Mononuclear cell (primary cell): Measurements from ENCODE around the gene BSND. TPM values are rescaled to one million over a fixed set of nuclear protein-coding genes. Genes with fewer than 3 reads are reported as not detected.

Experiments used
- H3K27me3 ChIP-seq: 2 replicates; pipeline ENCODE4 v1.6.0; 2011; ENCODE audit warnings: low read length, control low read depth; ENCODE audit not compliant: insufficient read depth
- H3K4me1 ChIP-seq: 2 replicates; pipeline ENCODE4 v1.5.1; 2011; ENCODE audit warnings: mild to moderate bottlenecking, low read length, control low read depth; ENCODE audit not compliant: insufficient read depth
- H3K4me3 ChIP-seq: 2 replicates; pipeline ENCODE4 v1.5.1; 2011; ENCODE audit warnings: mild to moderate bottlenecking, low read length, moderate library complexity
- H3K9me3 ChIP-seq: 2 replicates; pipeline ENCODE4 v1.5.1; 2011; ENCODE audit warnings: low read depth, mild to moderate bottlenecking, control low read depth, low read length
- total RNA-seq: library from RNA; depleted of rRNA; stranded (reverse); fragments of >200 nt; gene quantifications from one replicate; pipeline ENCODE4 v1.2.3, GENCODE V29; 2012

Gene BSND
- total RNA-seq, 1 donor = not detected

DNA sequence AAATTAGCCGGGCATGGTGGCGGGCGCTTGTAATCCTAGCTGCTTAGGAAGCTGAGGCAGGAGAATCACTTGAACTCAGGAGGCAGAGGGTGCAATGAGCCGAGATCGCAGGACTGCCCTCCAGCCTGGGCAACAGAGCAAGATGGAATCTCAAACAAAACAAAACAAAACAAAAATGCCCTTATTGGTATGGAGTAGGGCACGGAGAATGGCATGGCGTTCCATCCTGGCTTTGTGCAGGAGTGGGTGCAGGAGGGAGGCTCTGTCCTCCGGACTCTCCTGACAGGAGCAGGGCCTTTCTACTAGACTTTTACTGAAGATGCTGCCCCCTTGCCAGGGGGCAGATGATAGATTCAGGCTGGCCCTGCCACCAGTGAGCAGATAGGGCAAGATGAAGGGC is 17.3 kb upstream of the BSND start:
- H3K4me3 ChIP-seq = no peak overlapping the region
- H3K27me3 ChIP-seq = peaks cover 29% of the 10 kb centered on the region
- H3K9me3 ChIP-seq = no peaks in the 10 kb centered on the region
- H3K4me1 ChIP-seq = no peaks in the 10 kb centered on the region

GRCh38 chr1:54982739-54983138 is 16.0 kb upstream of the BSND start:
- H3K4me1 ChIP-seq = no peaks in the 10 kb centered on the region
- peaks cover 29% of the 10 kb centered on the region for H3K27me3 ChIP-seq
- H3K4me3 ChIP-seq = no peak overlapping the region
- H3K9me3 ChIP-seq = no peaks in the 10 kb centered on the region

GRCh38 chr1:54984131-54984842 is 14.4 kb upstream of the BSND start:
- Histone ChIP-seq H3K9me3 (no peaks in the 10 kb centered on the region), H3K27me3 (peaks cover 29% of the 10 kb centered on the region), H3K4me1 (no peaks in the 10 kb centered on the region), H3K4me3 (no peak overlapping the region)

DNA sequence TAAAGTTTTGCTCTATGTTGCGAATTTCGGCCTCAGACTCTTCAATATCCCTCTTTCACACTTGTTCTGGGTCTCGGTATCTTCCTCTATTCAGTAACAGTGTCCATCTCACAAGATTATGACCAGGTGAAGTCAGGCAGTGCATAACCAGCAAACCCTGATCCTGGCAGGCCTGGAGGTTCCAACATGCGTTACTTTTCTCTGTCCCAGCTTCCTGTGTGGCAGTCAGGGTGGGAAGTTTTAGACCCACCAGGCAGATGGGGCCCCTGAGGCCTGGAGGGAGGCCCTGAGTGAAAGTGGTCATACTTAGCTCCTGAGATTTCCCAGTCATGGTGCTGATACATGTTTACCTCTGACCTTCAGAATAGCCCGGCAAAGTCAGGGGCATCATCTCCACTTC is 13.2 kb upstream of the BSND start:
- Histone ChIP-seq H3K4me1 (no peaks in the 10 kb centered on the region), H3K27me3 (peaks cover 19% of the 10 kb centered on the region), H3K9me3 (no peaks in the 10 kb centered on the region), H3K4me3 (no peak overlapping the region)

- H3K9me3 ChIP-seq = no peaks in the 10 kb centered on the region
- H3K4me1 ChIP-seq = no peaks in the 10 kb centered on the region
- peaks cover 17% of the 10 kb centered on the region for H3K27me3 ChIP-seq
- H3K4me3 ChIP-seq = no peak overlapping the region
These were observed 12.7 kb upstream of the BSND start for GRCh38 chr1:54986025-54986424.

GRCh38 chr1:54986533-54986932 is 12.2 kb upstream of the BSND start:
- Histone ChIP-seq H3K4me3 (no peak overlapping the region), H3K4me1 (no peaks in the 10 kb centered on the region), H3K9me3 (no peaks in the 10 kb centered on the region), H3K27me3 (peaks cover 13% of the 10 kb centered on the region)

- Histone ChIP-seq H3K4me1 (no peaks in the 10 kb centered on the region), H3K4me3 (no peak overlapping the region), H3K27me3 (peaks cover 9% of the 10 kb centered on the region)
These were observed 11.3 kb upstream of the BSND start for GRCh38 chr1:54987427-54987826.

GRCh38 chr1:54987919-54988705 is 10.6 kb upstream of the BSND start:
- H3K4me1 ChIP-seq = no peaks in the 10 kb centered on the region
- no peak overlapping the region for H3K4me3 ChIP-seq
- peaks cover 6% of the 10 kb centered on the region for H3K27me3 ChIP-seq
- H3K9me3 ChIP-seq = no peaks in the 10 kb centered on the region

More at GRCh38 chr1:54987427-54987826, 11.3 kb upstream of the BSND start:
- H3K9me3 ChIP-seq = no peaks in the 10 kb centered on the region

- Histone ChIP-seq H3K4me1 (no peaks in the 10 kb centered on the region), H3K4me3 (no peak overlapping the region), H3K27me3 (peaks cover 2% of the 10 kb centered on the region), H3K9me3 (no peaks in the 10 kb centered on the region)
These were observed 9.8 kb upstream of the BSND start for GRCh38 chr1:54988975-54989374.

DNA sequence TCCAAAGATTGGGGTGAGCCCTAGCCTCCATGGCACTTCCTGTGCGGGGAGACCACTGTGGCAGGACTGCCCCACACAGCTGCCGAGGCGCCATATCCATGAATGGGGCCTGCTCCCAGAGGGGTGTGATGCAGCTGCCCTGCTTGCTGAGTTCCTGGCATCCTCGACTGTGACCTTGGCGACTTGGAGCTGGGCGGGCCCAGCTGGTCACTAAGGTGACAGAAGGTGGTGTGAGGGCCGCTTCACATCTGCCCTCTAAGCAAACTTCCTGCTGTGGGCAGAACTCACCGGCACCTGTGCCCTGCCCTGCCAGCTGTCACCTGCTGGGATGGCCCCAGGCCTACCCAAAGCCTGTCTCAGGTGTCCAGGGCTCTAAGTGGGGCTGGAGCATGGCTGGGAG is 9.3 kb upstream of the BSND start:
- Histone ChIP-seq H3K4me3 (no peak overlapping the region), H3K27me3 (peaks cover 2% of the 10 kb centered on the region), H3K9me3 (no peaks in the 10 kb centered on the region), H3K4me1 (no peaks in the 10 kb centered on the region)

GRCh38 chr1:54989968-54990810 is 8.5 kb upstream of the BSND start:
- no peaks in the 10 kb centered on the region for H3K9me3 ChIP-seq

GRCh38 chr1:54990916-54991315 is 7.8 kb upstream of the BSND start:
- Histone ChIP-seq H3K4me1 (peaks cover 3% of the 10 kb centered on the region), H3K9me3 (no peaks in the 10 kb centered on the region), H3K27me3 (no peaks in the 10 kb centered on the region), H3K4me3 (no peak overlapping the region)

More at GRCh38 chr1:54989968-54990810, 8.5 kb upstream of the BSND start:
- H3K4me1 ChIP-seq = no peaks in the 10 kb centered on the region
- no peak overlapping the region for H3K4me3 ChIP-seq
- no peaks in the 10 kb centered on the region for H3K27me3 ChIP-seq

GRCh38 chr1:54991939-54992338 is 6.8 kb upstream of the BSND start:
- Histone ChIP-seq H3K4me3 (no peak overlapping the region), H3K27me3 (peaks cover 4% of the 10 kb centered on the region), H3K4me1 (peaks cover 13% of the 10 kb centered on the region), H3K9me3 (no peaks in the 10 kb centered on the region)

GRCh38 chr1:54993140-54993539 is 5.6 kb upstream of the BSND start:
- Histone ChIP-seq H3K27me3 (peaks cover 15% of the 10 kb centered on the region), H3K4me1 (peaks cover 16% of the 10 kb centered on the region), H3K4me3 (no peak overlapping the region), H3K9me3 (no peaks in the 10 kb centered on the region)
